Lower lobe of right lung (tissue), 2 donors: ENCODE results near the gene CMTM5. TPM values are rescaled to one million over a fixed set of nuclear protein-coding genes. Genes with fewer than 3 reads are reported as not detected.

Source experiments
- ATAC-seq, 2 donors: fragments of 200-7000 bp; cut with Tn5 transposase; one replicate each; pipeline ENCODE4 v1.9.1; 2020 to 2022; ENCODE audit warnings: mild to moderate bottlenecking in 2 of 2, moderate library complexity in 2 of 2
- DNase-seq: peaks from one replicate; pipeline ENCODE4 v3.0.0-alpha.2; 2020
- H3K27ac ChIP-seq: fragments of 200-600 bp; one replicate; pipeline ENCODE4 v1.8.0; 2022
- H3K27me3 ChIP-seq: fragments of 200-600 bp; one replicate; pipeline ENCODE4 v1.8.0; 2022; ENCODE audit warnings: low read depth
- H3K36me3 ChIP-seq: fragments of 200-600 bp; one replicate; pipeline ENCODE4 v1.8.0; 2022; ENCODE audit warnings: mild to moderate bottlenecking
- H3K4me1 ChIP-seq: fragments of 200-600 bp; one replicate; pipeline ENCODE4 v1.8.0; 2022
- H3K4me3 ChIP-seq: fragments of 200-600 bp; one replicate; pipeline ENCODE4 v1.8.0; 2022; ENCODE audit warnings: mild to moderate bottlenecking
- H3K9me3 ChIP-seq: fragments of 200-600 bp; one replicate; pipeline ENCODE4 v1.8.0; 2022
- intact Hi-C: fragments of 100-400 bp; cut with DNase I; formaldehyde crosslinking; loops from one replicate; pipeline ENCODE4 v1.11.0; 2022
- total RNA-seq: library from RNA; stranded (reverse); fragmentation: NEBNext Ultra II Directional; extraction: Animal tissue kit (Norgen Biotek cat#: 25700); gene quantifications from one replicate; pipeline ENCODE4 v1.2.1, GENCODE V29; 2021
- TF ChIP-seq, protein P1 (sequence below): fragments of 200-600 bp; IDR thresholded peaks from one replicate; pipeline ENCODE4 v1.8.0; 2022; ENCODE audit warnings: antibody characterized with exemption, mild to moderate bottlenecking
- donor health status: DM: no; HTN: yes; CAD: no; lungs with severe emphysema.

Gene CMTM5
- total RNA-seq, 1 donor from 2014 or later, result 1.4 TPM

DNA sequence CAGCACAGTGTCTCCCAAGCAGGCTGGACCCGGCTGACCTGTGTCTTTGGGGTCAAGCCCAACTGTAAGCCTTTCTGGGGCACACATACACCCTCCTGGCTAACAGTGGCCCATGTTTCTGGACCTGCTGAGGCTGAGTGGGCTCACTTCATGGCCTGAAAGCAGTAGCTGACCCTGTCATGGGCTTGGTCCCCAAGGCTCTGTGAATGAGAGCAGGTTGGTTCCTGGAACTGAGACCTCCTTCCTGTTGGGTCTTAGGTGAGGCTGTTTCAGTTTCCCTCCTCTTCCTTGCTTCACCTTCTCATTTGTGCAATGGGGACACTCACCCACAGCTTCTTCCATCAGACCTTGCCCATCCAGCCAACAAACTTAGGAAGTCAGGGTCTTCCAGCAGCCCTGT lies 5.0 kb upstream of the CMTM5 start:
- TF ChIP-seq, protein P1, sequence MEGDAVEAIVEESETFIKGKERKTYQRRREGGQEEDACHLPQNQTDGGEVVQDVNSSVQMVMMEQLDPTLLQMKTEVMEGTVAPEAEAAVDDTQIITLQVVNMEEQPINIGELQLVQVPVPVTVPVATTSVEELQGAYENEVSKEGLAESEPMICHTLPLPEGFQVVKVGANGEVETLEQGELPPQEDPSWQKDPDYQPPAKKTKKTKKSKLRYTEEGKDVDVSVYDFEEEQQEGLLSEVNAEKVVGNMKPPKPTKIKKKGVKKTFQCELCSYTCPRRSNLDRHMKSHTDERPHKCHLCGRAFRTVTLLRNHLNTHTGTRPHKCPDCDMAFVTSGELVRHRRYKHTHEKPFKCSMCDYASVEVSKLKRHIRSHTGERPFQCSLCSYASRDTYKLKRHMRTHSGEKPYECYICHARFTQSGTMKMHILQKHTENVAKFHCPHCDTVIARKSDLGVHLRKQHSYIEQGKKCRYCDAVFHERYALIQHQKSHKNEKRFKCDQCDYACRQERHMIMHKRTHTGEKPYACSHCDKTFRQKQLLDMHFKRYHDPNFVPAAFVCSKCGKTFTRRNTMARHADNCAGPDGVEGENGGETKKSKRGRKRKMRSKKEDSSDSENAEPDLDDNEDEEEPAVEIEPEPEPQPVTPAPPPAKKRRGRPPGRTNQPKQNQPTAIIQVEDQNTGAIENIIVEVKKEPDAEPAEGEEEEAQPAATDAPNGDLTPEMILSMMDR, result no peak

DNA sequence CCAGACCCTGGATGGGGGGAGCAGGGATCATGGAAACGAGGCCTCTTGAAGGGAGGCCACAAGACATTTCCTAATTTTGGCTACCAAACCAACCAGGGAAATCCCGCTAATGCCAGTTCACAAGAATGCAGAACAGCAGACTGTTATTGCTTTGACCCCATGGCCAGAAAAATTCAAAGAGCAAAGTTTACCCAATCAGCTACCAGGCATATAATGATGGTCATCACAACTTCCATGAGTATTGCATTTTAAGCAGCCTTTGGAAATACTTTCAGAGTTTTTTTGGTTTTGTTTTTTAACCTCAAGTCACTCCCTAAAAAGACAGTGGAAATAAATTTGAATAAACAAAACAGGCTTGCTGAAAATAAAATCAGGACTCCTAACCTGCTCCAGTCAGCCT lies 4.3 kb upstream of the CMTM5 start, which contains the start of gene IL25:
IL25 (plus strand) TSS at position 301 of the 400 bp plus-strand sequence.
- Histone ChIP-seq H3K36me3 (no peaks in the 10 kb centered on the region), H3K4me3 (no peak within 1 kb of the TSS), H3K9me3 (no peaks in the 10 kb centered on the region), H3K27me3 (peaks cover 5% of the 10 kb centered on the region), H3K27ac (no peak within 1 kb of the TSS), H3K4me1 (no peaks in the 10 kb centered on the region)
- TF ChIP-seq, protein P1, result no peak
- intact Hi-C loops, result no loop called here
- ATAC-seq (no peak), DNase-seq (no peak)

More for the DNA sequence above, 5.0 kb upstream of the CMTM5 start:
- ATAC-seq, result no peak
- H3K4me1 ChIP-seq, result no peaks in the 10 kb centered on the region
- H3K27me3 ChIP-seq, result peaks cover 6% of the 10 kb centered on the region
- intact Hi-C loops, result no loop called here
- DNase-seq, result no peak
- H3K9me3 ChIP-seq, result no peaks in the 10 kb centered on the region
- H3K36me3 ChIP-seq, result no peaks in the 10 kb centered on the region
- H3K27ac ChIP-seq, result no peak overlapping the region
- H3K4me3 ChIP-seq, result no peak overlapping the region

DNA sequence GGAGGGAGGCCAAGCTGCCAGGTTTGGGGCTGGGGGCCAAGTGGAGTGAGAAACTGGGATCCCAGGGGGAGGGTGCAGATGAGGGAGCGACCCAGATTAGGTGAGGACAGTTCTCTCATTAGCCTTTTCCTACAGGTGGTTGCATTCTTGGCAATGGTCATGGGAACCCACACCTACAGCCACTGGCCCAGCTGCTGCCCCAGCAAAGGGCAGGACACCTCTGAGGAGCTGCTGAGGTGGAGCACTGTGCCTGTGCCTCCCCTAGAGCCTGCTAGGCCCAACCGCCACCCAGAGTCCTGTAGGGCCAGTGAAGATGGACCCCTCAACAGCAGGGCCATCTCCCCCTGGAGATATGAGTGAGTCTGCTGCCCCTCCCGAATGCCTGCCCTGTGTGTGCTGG lies 3.8 kb upstream of the CMTM5 start:
- Histone ChIP-seq H3K27me3 (peaks cover 5% of the 10 kb centered on the region), H3K27ac (no peak overlapping the region), H3K4me3 (no peak overlapping the region), H3K36me3 (no peaks in the 10 kb centered on the region), H3K9me3 (no peaks in the 10 kb centered on the region), H3K4me1 (no peaks in the 10 kb centered on the region)
- no peak for DNase-seq
- TF ChIP-seq, protein P1, result no peak
- ATAC-seq, result no peak
- intact Hi-C loops, result no loop called here

DNA sequence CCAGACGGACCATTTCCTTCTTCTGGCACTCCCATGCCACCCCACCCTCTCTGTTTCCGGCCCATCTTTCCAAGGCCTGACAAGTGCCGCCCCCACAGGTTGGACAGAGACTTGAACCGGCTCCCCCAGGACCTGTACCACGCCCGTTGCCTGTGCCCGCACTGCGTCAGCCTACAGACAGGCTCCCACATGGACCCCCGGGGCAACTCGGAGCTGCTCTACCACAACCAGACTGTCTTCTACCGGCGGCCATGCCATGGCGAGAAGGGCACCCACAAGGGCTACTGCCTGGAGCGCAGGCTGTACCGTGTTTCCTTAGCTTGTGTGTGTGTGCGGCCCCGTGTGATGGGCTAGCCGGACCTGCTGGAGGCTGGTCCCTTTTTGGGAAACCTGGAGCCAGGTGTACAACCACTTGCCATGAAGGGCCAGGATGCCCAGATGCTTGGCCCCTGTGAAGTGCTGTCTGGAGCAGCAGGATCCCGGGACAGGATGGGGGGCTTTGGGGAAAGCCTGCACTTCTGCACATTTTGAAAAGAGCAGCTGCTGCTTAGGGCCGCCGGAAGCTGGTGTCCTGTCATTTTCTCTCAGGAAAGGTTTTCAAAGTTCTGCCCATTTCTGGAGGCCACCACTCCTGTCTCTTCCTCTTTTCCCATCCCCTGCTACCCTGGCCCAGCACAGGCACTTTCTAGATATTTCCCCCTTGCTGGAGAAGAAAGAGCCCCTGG lies 1.2 kb upstream of the CMTM5 start:
- DNase-seq, result no peak
- Histone ChIP-seq H3K9me3 (no peaks in the 10 kb centered on the region), H3K36me3 (no peaks in the 10 kb centered on the region), H3K27ac (no peak overlapping the region), H3K4me1 (no peaks in the 10 kb centered on the region), H3K4me3 (no peak overlapping the region), H3K27me3 (peaks cover 4% of the 10 kb centered on the region)
- TF ChIP-seq, protein P1, result no peak
- intact Hi-C loops, result no loop called here
- no peak for ATAC-seq

DNA sequence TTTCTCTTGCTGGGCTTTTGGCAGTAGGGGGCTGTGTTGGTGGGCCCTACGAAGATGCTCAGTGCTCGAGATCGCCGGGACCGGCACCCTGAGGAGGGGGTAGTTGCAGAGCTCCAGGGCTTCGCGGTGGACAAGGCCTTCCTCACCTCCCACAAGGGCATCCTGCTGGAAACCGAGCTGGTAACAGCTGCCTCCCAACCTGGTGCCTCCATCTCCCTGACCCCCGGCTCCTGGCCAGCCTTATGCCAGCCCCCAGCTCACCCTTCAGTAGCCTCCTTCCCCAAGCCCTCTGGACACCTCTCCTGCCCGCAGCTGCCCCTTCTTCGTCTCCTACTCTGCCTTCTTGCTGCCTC lies 328 bp downstream of the CMTM5 start:
- Histone ChIP-seq H3K36me3 (no peaks in the 10 kb centered on the region), H3K27ac (no peak overlapping the region), H3K27me3 (peaks cover 2% of the 10 kb centered on the region), H3K9me3 (no peaks in the 10 kb centered on the region), H3K4me3 (no peak overlapping the region), H3K4me1 (no peaks in the 10 kb centered on the region)
- DNase-seq (no peak), ATAC-seq (no peak)
- intact Hi-C loops, result no loop called here
- TF ChIP-seq, protein P1, result no peak
